ENCODE data around the gene TCERG1L.
"Not testable (repeated sequence)": the region's sequence is repeated elsewhere in the genome, so short reads cannot be mapped to it uniquely, and the experiment has no call there.

Gene TCERG1L

DNA sequence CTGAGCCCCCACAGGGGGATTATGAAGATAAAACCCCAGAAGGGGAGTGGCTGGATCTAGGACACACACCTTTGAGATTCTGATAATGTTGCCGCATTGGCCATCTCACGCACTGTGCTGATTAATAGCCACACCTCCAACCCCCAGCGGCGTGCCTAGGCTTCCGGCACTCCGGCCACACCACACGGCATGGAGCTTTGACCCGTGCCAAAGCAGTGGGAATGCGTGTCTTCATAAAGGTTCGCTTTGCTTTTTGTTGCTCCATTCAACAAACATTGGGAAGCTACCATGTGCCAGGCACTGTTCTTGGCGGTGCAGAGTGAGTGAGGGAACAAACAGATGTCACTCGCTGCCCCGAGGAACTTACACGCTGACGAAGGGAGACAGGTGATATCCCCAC, 117.6 kb downstream of the TCERG1L start:
- no peaks in the 10 kb centered on the region for H3K36me3 Mint-ChIP-seq
- H3K27ac Mint-ChIP-seq, result no peak overlapping the region
- no peaks in the 10 kb centered on the region for H3K4me1 Mint-ChIP-seq
- ATAC-seq, result no peak
- peaks cover 12% of the 10 kb centered on the region for H3K9me3 Mint-ChIP-seq
- H3K4me3 Mint-ChIP-seq, result no peak overlapping the region
- H3K27me3 Mint-ChIP-seq, result no peaks in the 10 kb centered on the region

DNA sequence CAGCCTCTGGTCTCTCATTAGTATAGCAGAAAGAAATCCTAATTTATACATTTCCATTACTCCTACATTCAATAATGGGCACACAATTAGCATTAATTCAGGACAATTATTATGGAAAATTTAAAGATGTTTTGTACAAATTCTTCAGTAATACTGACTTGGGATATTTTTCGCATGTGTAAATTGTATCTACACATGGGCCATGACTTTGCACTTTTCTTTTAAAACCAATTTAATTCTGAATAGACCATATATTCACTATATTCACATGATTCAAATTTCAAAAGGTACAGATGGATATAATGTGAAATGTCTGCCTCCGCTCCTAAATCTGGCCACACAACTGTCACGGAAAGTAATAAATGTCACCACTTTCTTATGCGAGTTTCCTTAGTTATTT, 123.0 kb downstream of the TCERG1L start:
- Mint-ChIP-seq H3K9me3 (peaks cover 12% of the 10 kb centered on the region), H3K27ac (no peak overlapping the region), H3K4me3 (no peak overlapping the region), H3K27me3 (no peaks in the 10 kb centered on the region), H3K36me3 (no peaks in the 10 kb centered on the region), H3K4me1 (no peaks in the 10 kb centered on the region)
- ATAC-seq, result no peak

DNA sequence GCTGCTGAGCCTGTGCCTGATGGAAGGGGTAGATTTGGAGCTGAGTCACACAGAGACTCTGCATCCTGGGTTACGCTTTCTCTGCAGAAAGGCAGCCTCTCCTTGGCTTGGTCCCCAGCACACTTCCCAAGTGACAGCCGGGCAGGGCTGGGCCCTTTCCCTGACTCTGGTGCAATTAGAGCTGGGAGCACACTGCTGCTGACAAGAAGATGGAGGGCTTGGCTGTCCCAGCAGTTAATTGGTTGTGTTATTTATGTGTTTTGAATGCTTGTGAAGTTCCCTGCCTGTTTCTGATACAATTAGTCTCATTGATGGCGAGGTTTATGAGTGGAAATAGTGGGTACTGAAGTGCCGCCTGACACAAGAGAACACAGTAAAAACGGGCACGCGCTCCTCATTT, 123.6 kb downstream of the TCERG1L start:
- no peak overlapping the region for H3K27ac Mint-ChIP-seq
- H3K36me3 Mint-ChIP-seq, result no peaks in the 10 kb centered on the region
- no peaks in the 10 kb centered on the region for H3K27me3 Mint-ChIP-seq
- no peaks in the 10 kb centered on the region for H3K4me1 Mint-ChIP-seq
- no peak for ATAC-seq
- peaks cover 12% of the 10 kb centered on the region for H3K9me3 Mint-ChIP-seq
- H3K4me3 Mint-ChIP-seq, result no peak overlapping the region

DNA sequence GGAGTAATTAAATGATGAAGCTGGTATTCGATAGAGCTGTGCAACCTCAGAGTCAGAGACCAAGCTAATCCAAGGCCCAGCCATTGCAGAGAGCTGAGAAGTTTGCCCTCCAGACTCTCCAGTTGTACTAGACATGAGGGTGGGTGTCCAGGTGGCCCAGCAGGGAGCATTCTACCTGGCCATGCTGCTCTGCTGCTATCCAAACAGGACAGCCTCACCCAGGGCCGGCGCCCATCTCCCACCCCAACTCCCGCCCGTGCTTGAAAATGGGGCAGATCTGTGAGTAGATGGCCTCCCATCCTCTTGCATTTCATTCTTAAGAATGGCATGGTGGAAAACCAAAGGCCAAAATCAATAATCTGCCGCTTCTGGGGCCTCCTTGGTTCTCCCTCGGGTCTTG, 124.2 kb downstream of the TCERG1L start:
- H3K36me3 Mint-ChIP-seq, result no peaks in the 10 kb centered on the region
- peaks cover 9% of the 10 kb centered on the region for H3K9me3 Mint-ChIP-seq
- no peak overlapping the region for H3K4me3 Mint-ChIP-seq
- ATAC-seq, result no peak
- H3K27me3 Mint-ChIP-seq, result no peaks in the 10 kb centered on the region
- H3K4me1 Mint-ChIP-seq, result no peaks in the 10 kb centered on the region
- no peak overlapping the region for H3K27ac Mint-ChIP-seq

DNA sequence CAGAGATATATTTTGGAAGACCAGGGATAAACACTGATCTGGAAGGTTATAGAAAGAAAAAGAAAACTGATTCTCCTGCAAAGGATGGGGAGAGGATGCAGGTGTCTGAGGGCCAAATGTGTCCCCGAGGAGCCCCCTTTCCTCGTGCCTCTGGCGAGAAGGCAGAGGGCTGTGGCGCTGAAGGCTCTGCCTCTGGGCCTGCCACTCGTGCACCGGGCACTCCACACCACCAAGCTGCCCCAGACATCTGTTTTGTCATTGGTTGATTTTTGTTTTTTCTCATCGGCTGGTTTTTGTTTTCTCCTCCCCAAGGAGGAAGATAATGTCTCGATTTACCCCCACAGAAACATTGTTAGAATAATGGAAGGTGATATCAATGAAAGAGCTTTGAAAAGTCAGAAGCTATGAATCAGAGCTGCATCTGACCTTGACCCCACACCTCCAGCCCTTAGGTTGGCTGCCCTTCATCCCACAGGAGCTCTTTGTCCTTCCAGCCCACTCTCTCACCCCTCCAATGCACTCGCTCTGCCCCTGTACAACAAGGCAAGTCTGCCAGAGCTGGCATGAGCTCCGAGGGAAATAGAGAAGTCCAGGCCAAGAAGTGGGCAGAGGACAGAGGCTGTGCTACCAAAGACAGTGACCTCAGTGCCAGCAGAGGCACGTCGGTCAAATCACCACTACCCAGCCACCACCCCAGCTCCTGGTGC, 124.8 kb downstream of the TCERG1L start:
- H3K4me3 Mint-ChIP-seq, result no peak overlapping the region
- H3K9me3 Mint-ChIP-seq, result peaks cover 9% of the 10 kb centered on the region
- no peaks in the 10 kb centered on the region for H3K27me3 Mint-ChIP-seq
- no peak overlapping the region for H3K27ac Mint-ChIP-seq
- H3K4me1 Mint-ChIP-seq, result no peaks in the 10 kb centered on the region
- H3K36me3 Mint-ChIP-seq, result no peaks in the 10 kb centered on the region
- no peak for ATAC-seq

DNA sequence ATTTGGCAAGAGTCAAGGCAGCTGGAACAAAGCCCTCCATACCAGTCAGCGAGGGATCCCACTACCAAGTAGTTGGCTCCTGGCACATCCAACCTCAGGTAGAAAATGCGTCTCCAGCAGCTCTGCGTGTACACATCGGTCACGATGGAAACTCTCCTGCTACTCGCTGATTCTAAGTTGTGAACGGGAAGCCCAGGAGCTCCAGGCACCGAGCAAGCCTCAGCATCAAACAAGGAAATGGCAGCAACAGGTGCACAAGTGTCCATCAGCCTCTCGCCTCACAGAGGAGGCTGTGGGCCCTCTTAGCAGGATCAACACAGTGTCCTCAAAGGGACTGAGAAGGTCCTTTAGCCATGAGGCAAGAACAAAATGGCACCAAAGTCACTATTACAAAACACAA, 127.0 kb downstream of the TCERG1L start:
- H3K27ac Mint-ChIP-seq, result no peak overlapping the region
- no peak for ATAC-seq
- H3K4me1 Mint-ChIP-seq, result no peaks in the 10 kb centered on the region
- no peaks in the 10 kb centered on the region for H3K36me3 Mint-ChIP-seq
- peaks cover 7% of the 10 kb centered on the region for H3K27me3 Mint-ChIP-seq
- H3K4me3 Mint-ChIP-seq, result no peak overlapping the region
- peaks cover 2% of the 10 kb centered on the region for H3K9me3 Mint-ChIP-seq

DNA sequence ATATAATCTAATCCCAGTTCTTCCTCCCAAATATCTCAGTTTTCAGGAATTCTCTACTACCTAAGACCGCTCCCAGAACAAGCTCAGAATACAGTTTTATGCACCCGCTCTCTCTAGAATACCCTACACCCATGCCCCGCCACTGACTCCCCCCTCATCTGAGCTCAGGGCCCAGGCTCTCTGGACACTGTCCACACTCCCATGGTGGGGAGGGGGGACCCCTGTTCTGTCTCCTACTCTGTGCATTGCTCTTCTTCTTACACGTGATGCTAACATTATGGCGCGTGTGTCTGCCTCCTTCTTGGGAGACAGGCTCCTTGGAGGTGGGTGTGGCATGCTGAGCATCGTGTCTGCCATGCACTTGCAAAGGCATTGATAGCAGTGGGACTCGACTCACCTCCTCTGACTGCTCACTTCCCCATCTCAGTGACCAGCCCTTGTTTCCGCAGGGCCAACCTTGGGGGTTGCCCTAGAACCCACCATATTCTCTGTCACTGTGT, 127.9 kb downstream of the TCERG1L start:
- no peaks in the 10 kb centered on the region for H3K36me3 Mint-ChIP-seq
- H3K4me3 Mint-ChIP-seq, result no peak overlapping the region
- no peaks in the 10 kb centered on the region for H3K9me3 Mint-ChIP-seq
- H3K4me1 Mint-ChIP-seq, result no peaks in the 10 kb centered on the region
- no peak overlapping the region for H3K27ac Mint-ChIP-seq
- no peak for ATAC-seq
- peaks cover 7% of the 10 kb centered on the region for H3K27me3 Mint-ChIP-seq

DNA sequence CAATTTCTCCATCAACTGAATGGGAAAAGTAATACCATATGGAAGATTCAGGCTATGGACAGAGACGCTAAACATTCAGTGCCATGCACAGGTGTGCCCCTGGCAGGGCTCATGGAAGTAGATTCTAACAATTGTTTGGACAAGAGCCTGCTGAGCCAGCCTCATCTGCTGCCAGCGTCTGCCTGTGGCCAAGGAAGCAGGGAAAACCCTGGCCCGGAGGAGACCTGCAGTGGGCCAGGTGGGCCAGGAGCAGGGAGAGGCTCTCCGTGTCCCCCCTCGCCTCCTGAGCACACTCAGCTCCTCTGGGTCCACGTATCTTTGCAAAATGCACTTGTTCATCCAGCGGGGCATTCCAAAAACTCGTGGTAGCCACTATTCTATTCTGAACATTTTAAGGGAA, 130.1 kb downstream of the TCERG1L start:
- ATAC-seq, result no peak
- Mint-ChIP-seq H3K27ac (no peak overlapping the region), H3K4me1 (no peaks in the 10 kb centered on the region), H3K4me3 (no peak overlapping the region), H3K27me3 (peaks cover 7% of the 10 kb centered on the region), H3K36me3 (no peaks in the 10 kb centered on the region), H3K9me3 (no peaks in the 10 kb centered on the region)

DNA sequence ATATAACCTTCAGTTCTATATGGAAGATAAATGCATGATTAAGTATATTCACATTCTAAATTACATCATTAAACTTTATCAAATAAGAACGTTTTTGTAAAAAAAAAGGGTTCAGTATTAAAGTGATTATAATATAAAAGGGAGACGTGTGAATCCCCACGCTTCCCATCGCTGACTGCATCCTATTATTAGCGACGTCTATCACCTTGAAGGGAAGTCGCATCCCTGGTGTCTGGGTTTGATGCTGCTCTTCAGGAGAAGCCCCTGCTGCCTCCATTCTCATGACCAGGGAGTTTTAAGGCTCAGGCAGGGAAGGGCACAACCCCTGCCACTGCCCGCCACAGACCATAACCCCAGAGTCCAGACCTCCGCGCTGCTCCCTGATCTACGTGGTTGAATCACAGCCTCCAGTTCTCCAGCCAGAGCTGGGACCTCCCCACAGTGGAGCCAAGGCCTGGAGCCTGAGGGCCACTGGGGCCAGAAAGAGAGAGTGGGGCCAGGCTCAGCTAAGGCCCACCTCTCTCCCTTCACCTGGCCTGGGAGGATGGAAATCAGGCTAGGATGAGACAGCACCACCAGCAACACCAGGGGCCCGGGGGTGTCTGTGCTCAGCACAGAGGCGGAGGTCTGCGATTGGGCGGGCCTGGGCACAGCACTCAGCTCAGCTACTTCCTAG, 130.6 kb downstream of the TCERG1L start:
- H3K4me3 Mint-ChIP-seq, result no peak overlapping the region
- no peak overlapping the region for H3K27ac Mint-ChIP-seq
- H3K9me3 Mint-ChIP-seq, result no peaks in the 10 kb centered on the region
- no peaks in the 10 kb centered on the region for H3K36me3 Mint-ChIP-seq
- H3K27me3 Mint-ChIP-seq, result peaks cover 7% of the 10 kb centered on the region
- no peak for ATAC-seq
- H3K4me1 Mint-ChIP-seq, result no peaks in the 10 kb centered on the region

DNA sequence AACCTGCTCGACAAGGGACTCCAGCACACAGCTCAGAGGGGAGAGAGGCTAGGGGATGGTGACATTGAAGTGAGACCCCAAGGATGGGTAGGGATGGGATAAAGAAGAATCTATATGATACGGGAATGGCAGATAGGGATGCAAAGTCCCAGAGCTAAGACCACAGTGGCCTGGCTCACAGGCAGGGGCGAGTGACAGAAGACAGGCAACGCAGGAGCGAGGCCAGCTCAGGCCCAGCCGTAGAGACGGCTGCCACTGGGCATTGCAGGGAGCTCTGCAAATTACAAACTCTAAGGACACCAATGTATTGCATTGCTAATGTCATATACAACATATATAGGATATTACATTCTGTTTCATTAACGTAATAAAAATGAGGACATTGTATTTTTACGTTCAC, 131.4 kb downstream of the TCERG1L start:
- H3K36me3 Mint-ChIP-seq, result no peaks in the 10 kb centered on the region
- H3K9me3 Mint-ChIP-seq, result peaks cover 3% of the 10 kb centered on the region
- peaks cover 7% of the 10 kb centered on the region for H3K27me3 Mint-ChIP-seq

DNA sequence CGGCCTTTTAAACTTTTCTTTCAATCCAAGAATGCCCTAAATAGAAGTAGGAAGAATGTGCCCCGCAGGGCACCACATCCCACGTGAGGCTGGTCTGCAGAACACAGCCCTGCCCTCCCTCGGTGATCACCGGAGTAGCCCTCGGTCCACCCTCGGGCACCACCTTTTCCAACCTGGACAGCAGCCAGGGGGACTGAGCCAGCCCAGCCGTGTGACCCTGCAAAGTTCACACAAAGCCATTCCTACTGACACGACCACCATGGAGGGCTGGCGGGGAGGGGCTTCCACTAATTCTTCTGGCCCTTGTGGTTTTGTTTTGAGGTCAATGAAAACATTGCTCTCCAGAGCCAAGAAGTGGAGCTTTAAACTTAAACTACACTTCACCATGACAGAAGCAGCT, 132.2 kb downstream of the TCERG1L start:
- H3K27ac Mint-ChIP-seq, result no peak overlapping the region
- no peaks in the 10 kb centered on the region for H3K36me3 Mint-ChIP-seq
- no peak for ATAC-seq
- peaks cover 3% of the 10 kb centered on the region for H3K9me3 Mint-ChIP-seq
- no peaks in the 10 kb centered on the region for H3K4me1 Mint-ChIP-seq
- no peak overlapping the region for H3K4me3 Mint-ChIP-seq
- peaks cover 7% of the 10 kb centered on the region for H3K27me3 Mint-ChIP-seq

More for the DNA sequence above, 131.4 kb downstream of the TCERG1L start:
- Mint-ChIP-seq H3K4me1 (no peaks in the 10 kb centered on the region), H3K27ac (no peak overlapping the region), H3K4me3 (no peak overlapping the region)
- ATAC-seq, result no peak

DNA sequence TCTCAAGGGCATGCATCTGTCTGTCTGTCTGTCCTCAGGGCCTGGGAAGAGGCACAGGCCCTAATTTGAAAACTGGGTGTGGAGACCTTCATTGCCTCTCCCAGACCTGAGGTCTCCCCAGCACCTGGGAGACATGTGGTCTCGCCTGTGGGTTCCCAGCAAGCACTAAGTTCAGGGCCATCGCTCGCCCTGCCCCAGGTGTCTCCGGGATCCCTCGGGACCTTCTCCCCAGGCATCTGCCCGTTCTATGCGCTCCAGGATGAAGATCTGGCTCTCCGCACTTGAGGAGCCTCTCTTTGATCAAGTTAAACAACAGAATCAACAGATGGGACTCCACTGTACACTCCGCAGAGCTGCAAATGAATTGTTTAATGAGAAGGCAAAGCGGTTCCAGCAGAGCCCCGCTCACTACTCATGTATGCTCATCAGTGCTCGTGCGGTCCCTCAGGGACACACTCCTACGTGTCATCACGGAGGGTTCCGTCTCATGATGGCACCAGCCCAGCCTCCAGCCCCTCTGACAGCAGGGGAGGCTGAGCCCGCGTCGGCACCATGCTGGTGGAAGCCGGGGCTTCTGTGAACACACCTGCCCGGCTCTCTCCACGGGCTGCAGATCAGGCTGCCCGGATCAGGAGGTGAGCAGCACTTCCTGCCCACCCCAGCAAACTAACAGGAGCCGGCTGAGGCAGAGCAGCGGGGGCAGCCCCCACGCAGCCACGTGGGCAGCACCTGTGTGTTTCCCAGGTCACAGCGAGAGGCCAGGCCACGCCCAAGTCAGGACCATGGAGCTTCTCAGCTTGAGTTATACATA, 132.8 kb downstream of the TCERG1L start:
- Mint-ChIP-seq H3K27ac (no peak overlapping the region), H3K4me3 (no peak overlapping the region)

DNA sequence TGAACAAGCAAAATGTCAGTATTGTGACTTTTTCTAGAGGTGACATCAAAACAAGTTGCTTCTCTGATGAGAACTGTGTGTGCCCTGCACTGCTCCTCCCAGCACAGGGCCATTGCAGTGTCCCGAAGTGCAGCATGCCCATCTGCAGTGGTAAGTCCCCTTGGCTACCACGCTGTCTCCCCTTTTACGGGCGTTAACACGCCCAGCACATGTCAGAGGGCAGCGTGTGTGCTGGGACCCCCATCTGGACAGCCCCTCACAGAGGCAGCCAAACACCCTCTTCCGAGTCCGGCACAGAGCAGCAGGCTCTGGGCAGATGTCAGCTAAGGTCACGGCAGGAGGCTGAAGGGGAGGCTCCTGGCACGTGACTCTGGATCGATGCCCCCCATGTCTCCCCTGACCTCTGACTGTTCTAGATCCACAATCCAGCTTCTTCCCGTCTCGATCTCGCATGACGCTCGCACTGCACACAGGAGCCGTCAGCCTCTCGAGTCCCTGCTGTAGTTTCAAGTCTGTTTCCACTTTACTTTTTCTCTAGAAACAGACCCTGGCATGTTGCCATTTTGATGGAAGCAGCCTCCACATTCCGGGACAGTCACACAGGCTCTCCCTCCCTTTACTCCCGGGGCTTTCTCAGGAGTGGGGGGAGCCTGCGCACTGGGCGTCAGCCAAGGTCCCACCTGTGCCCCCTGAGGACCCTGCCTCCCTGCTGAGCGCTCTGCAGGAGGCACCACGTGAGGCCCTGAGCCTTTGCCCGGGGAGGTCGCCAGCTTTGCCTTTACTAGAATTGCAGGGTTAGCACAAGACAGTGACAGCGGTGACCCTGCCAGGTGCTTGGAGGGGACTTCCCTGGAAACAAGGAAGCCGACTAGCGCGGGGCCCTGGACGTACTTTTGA, 133.8 kb downstream of the TCERG1L start:
- Mint-ChIP-seq H3K9me3 (peaks cover 3% of the 10 kb centered on the region), H3K27me3 (peaks cover 7% of the 10 kb centered on the region), H3K36me3 (no peaks in the 10 kb centered on the region), H3K27ac (no peak overlapping the region), H3K4me1 (no peaks in the 10 kb centered on the region), H3K4me3 (no peak overlapping the region)
- ATAC-seq, result no peak

More for the DNA sequence above, 132.8 kb downstream of the TCERG1L start:
- Mint-ChIP-seq H3K4me1 (no peaks in the 10 kb centered on the region), H3K27me3 (peaks cover 7% of the 10 kb centered on the region), H3K9me3 (peaks cover 3% of the 10 kb centered on the region), H3K36me3 (no peaks in the 10 kb centered on the region)
- no peak for ATAC-seq

DNA sequence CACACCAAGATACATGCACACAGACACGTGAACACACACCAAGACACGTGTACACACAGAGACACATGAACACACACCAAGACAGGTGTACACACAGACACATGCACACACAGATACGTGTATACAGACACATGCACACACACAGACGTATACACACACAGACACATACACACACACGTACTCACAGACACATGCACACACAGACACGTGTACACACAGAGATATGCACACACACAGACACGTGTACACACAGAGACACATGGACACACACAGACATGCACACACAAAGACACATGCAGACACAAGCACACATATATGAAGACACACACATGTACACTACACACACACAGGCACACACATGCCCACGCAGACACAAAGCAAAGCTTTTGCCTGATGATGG, 134.6 kb downstream of the TCERG1L start:
- H3K4me3 Mint-ChIP-seq, result no peak overlapping the region
- no peaks in the 10 kb centered on the region for H3K36me3 Mint-ChIP-seq
- H3K4me1 Mint-ChIP-seq, result no peaks in the 10 kb centered on the region
- ATAC-seq, result no peak
- peaks cover 3% of the 10 kb centered on the region for H3K9me3 Mint-ChIP-seq
- H3K27me3 Mint-ChIP-seq, result peaks cover 7% of the 10 kb centered on the region
- no peak overlapping the region for H3K27ac Mint-ChIP-seq

DNA sequence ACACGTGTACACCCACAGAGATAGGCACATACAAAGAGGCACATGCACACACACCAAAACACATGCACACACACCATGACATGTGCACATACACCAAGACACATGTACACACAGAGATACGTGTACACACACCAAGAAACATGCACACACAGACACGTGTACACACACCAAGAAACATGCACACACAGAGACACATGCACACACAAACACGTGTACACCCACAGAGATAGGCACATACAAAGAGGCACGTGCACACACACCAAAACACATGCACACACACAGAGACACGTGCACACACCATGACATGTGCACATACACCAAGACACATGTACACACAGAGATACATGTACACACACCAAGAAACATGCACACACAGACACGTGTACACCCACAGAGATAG, 135.2 kb downstream of the TCERG1L start:
- not testable (repeated sequence) for H3K4me3 Mint-ChIP-seq, ATAC-seq, H3K36me3 Mint-ChIP-seq, H3K9me3 Mint-ChIP-seq, H3K27me3 Mint-ChIP-seq, H3K27ac Mint-ChIP-seq, H3K4me1 Mint-ChIP-seq

All from stimulated activated memory B cell treated with anti-CD40 and anti-IgM and Interleukin-4, amounts not matched to agents 10 μg/mL and 1 μg/mL and 100 μg/mL, for 72 hours (primary cell).